ENCODE data around the gene ARHGAP26.

GRCh38 chr5:143128412-143129071 lies 358.4 kb downstream of the ARHGAP26 start:
- no peak for TF ChIP-seq RAD21 (conservative IDR thresholded peaks at IDR 0.05)
- no peak for TF ChIP-seq CTCF (IDR thresholded peaks at IDR 0.05; ENCODE audit: poor library complexity, severe bottlenecking)
